HS-27A (cell line): ENCODE measurements around the gene COG1.

ENCODE experiments used
- DNase-seq: peaks from one replicate; pipeline ENCODE4 v3.0.0-alpha.2; 2012; ENCODE audit warnings: low read depth, missing footprints

The COG1 gene

GRCh38 chr17:73198930-73199260 lies 6.0 kb downstream of the COG1 start:
- no peak for DNase-seq

- no peak for DNase-seq
Measured at GRCh38 chr17:73199751-73200317, 7.0 kb downstream of the COG1 start.

DNA sequence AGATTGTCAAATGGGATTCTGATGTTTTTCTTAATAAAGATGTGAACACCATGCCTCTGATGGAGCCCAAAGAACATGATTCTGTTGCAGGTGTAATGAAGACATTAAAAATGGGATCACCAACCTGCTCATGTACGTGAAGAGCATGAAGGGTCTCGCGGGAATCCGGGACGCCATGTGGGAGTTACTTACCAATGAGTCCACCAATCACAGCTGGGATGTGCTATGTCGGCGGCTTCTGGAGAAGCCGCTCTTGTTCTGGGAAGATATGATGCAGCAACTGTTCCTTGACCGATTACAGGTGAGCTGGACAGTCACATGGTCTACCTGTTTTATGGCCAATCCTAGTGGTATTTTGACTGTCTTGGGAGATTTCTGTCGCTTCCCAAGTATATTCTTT lies 7.6 kb downstream of the COG1 start:
- DNase-seq = no peak

- no peak for DNase-seq
Measured at GRCh38 chr17:73201215-73202069, 8.6 kb downstream of the COG1 start.

DNA sequence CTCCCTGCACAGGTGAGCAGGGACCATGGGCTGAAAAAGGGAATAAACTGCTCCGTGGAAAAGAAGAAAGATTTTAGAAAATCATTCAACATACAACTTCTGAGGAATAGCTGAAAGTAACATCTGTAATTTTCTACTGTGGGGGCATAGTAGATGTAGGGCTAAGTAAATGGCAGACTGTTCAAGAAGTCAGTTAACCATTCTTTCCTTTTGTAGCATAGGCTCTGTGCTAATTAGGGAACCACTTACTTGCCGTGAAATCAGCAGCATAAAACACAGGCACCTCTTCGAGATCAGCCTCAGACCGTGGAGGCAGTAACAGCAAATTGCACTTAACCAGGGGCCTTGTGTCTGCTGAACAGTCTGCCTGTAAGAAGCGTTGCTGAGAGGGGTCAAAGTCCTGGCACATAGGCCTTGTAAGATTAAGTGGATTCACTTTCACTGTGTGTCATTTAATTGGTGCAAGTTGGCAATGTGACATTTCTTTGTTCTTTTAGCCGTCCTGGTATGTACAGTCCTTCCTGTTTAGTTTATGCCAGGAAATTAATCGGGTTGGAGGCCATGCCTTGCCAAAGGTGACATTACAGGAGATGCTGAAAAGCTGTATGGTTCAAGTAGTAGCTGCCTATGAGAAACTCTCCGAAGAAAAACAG lies 10.4 kb downstream of the COG1 start:
- no peak for DNase-seq

GRCh38 chr17:73203788-73204479 lies 11.1 kb downstream of the COG1 start:
- DNase-seq = no peak

DNA sequence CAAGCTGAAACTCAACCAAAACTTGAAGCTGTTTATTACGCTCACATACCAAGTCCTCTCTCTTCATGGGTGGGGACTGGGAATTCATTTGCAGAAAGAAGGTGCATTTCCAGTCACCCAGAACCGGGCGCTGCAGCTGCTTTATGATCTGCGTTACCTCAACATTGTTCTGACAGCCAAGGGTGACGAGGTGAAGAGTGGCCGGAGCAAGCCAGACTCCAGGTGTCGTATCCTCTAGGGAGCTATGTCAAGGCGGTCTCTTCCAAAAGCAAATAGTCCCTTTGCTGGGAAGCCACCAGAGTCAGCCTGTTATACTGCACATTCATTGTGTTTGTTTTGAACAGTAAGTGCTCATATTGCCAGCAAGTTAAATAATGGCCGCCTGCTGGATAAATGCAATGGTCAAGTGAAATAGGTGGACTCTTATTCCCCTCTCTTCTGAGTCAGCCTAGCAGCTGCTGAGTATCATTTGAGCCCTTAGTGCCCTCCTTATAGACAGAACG lies 12.7 kb downstream of the COG1 start:
- no peak for DNase-seq

GRCh38 chr17:73208139-73208827 lies 15.4 kb downstream of the COG1 start:
- no peak for DNase-seq

DNA sequence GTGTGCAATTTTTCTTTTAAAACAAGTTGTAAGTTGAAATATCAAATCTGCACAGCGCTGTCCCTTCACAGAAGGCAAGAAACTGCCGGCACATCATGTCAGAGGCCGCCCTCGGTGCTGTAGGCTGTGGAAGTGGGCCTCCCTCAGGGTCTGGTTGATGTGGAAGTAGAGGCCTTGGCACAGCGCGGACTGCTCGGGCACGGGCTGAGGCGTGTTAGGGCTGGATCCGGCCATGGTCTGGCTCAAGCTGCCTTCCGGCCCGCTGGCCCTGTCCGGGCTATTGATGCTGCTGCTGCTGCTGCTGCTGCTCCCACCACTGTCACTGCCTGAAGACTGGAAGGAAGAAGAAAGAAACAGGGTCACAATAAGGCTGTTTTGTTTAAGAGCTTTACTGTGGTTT lies 16.6 kb downstream of the COG1 start:
- no peak for DNase-seq

DNA sequence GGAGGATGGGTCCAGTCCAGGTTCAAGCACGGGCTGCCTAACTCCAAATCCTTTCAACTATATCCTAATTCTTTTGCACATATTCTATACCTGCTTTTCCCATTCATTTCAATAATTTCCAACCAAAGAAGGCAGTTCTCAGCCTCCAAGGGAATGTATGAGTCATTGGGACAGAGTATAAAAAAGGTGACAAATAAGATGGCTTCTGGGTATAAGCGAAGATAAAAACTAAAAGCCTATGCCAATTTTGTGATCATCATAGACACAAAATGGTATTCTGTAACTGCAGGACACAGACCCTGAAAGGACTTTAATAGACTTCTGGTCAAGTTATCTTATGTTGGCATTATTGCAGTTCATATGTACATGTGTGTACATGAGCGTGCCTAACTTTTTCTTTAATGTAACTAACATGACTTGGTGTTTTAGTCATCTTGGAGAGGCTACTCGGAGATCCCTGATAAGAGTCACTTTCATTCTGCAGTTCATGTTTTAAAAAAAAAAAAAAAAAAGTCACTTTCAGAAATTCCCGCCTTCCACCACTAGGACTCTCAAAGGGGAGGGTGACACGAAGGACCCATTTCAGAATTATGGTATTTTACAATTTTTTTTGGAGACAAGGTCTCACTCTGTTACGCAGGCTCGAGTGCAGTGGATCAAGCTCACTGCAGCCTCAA lies 17.3 kb downstream of the COG1 start:
- no peak for DNase-seq

GRCh38 chr17:73211745-73212144 lies 18.9 kb downstream of the COG1 start:
- DNase-seq = no peak

DNA sequence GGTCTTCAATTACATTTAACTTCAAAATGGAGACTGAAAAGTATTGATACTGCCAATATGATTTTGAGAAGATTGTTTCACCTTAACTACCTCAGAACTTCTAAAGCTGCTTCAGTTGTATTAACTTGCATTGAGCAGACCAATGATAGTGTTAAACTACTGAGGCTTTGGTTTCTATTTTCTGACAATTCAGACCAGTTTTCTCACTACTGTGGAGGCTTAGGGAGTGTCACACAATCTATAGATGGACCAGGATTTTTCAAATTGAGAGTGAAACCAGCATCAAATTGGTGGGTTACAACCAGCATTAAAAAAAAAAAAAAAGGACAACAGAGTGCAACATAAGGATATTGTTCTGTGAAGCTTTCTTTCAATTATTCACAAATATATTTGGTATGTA lies 21.2 kb downstream of the COG1 start:
- no peak for DNase-seq

- DNase-seq = no peak
Measured at GRCh38 chr17:73214851-73215250, 22.0 kb downstream of the COG1 start.

DNA sequence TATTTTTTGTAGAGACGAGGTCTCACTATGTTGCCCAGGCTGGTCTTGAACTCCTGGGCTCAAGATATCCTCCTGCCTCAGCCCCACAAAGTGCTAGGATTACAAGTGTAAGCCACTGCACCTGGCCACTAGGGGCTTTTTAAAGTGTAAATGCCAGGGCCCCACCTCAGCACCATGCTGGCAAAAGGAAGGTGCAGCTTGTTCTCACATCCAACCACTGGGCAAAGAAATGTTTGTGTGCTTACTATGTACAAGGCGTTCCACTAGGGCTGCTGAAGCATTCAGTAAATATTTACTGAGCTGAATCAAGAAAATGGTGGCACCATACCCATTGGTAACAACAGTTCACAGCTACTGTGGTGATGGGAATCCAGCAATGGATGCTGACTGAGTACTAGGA lies 22.6 kb downstream of the COG1 start:
- no peak for DNase-seq

- no peak for DNase-seq
Measured at GRCh38 chr17:73223626-73224230, 30.9 kb downstream of the COG1 start.

GRCh38 chr17:73224237-73224636 lies 31.4 kb downstream of the COG1 start:
- no peak for DNase-seq

- no peak for DNase-seq
Measured at GRCh38 chr17:73224663-73225305, 31.9 kb downstream of the COG1 start.

DNA sequence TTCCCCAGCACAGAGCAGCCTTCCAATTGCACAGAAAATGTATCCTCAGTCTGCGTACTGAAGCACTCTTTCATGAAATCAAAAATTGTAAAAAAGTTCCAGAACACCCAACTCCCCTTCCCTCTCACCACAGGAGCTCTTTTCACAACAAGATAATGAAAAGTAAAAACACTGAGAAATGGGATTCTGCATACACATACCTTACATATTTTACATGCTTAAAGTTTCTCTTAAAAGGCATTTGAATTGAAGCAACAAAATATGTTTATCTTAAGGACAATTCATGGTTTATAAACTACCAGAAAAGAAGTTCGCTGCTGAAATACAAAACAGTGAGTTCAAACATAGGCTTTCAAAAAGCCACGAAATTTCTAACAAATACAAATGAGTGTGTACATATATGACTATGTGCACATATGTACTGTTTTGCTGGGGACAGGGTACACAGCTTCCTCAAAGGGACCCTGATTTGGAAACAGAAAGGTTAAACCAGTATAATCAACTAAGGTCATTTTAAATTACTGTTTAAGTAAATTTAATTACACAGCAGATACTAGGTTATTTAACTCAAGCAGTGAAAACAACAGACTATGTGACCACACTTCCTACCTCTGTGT lies 33.8 kb downstream of the COG1 start:
- no peak for DNase-seq

DNA sequence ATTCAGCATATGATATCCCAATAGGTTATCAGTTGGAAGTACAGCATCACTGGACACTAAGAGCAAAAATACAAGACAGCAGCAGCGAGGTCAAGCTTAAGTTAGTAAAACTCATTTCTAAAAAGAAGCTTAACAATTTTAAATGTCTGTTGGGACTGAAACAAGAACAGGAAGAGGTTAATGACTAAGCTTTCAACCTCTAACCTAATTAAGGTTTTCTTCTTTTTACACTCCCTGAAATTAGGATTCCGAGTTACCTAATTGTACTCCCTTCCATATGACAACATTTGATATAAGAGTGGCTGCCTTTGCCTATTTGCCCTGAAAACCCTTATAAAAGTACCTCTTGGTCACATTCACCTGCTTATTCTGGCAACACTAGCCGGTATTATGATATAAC lies 34.5 kb downstream of the COG1 start:
- DNase-seq = no peak

DNA sequence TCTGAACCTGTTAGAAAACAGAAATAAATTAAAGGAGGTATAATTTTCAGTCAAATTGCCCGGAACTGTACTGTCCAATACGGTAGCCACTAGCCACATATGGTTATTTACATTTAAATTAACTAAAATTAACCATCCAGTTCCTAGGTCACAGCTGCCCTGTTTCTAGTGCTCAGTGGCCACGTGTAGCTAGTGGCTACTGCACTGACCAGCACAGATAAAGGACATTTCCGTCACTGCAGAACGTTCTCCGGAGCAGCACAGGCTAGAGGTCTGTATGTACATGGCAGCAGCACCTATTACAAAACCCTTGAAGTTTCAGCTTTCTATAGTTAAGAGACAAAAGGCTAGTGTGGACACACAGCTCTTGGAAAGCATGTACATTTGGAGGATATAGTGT lies 35.1 kb downstream of the COG1 start:
- DNase-seq = no peak
